GM10248 (cell line): ENCODE results near the gene PLK5.
"Not testable (repeated sequence)": the region's sequence is repeated elsewhere in the genome, so short reads cannot be mapped to it uniquely, and the experiment has no call there.

ENCODE experiments used
- CTCF ChIA-PET: fragments of 300-600 bp; sonication (Branson Sonifier 250); formaldehyde crosslinking; extraction: SDS; loops from one replicate; lab custom pipeline; 2021; ENCODE audit warnings: antibody characterized with exemption; lab: Yijun Ruan, JAX
- POLR2A ChIA-PET: fragments of 350-650 bp; sonication (Branson Sonifier 250); formaldehyde crosslinking; extraction: SDS; loops from one replicate; lab custom pipeline; 2020; ENCODE audit warnings: antibody characterized with exemption; lab: Yijun Ruan, JAX
- DNase-seq: peaks from one replicate; pipeline ENCODE4 v3.0.0; 2012; ENCODE audit errors: extremely low spot score
- CTCF ChIP-seq: IDR thresholded peaks from 2 replicates; pipeline ENCODE4 v1.5.1; 2012; ENCODE audit warnings: mild to moderate bottlenecking, low read depth; ENCODE audit errors: extremely low read depth, missing control alignments, control extremely low read depth

The PLK5 gene

DNA sequence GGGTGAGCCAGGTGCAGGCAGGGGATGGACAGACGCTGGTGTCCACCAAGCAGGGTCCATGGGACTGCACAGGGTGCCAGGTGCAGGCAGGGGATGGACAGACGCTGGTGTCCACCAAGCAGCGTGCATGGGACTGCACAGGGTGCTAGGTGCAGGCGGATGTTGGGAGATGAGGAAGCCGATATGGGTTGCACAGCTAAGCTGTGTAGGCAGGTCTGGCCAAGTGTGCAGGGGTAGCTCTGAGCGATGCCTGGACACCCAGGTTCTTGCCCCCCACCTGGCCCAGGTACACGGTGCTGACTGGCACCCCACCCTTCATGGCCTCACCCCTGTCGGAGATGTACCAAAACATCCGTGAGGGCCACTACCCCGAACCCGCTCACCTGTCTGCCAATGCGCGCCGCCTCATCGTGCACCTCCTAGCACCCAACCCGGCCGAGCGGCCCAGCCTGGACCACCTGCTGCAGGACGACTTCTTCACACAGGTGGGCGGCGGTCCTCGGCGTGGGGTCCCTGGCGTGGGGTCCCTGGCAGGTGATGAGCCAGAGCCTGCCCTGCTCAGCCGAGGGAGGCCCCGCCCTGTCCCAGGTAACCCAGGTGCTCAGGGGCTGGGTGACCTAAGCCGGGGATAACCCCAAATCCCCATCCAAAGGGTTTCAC is 3.9 kb downstream of the PLK5 start:
- DNase-seq = no peak
- ChIA-PET CTCF (interaction anchor here (0.5 to 1.1 kb wide), 2 partner anchors 18 to 156 kb away, joined by 3 to 4 read pairs; no protein-coding TSS in a partner anchor), POLR2A (interaction anchor here (0.6 kb wide), 1 partner anchor 8 kb away, joined by 3 read pairs; no protein-coding TSS in a partner anchor)
- TF ChIP-seq CTCF = no peak

DNA sequence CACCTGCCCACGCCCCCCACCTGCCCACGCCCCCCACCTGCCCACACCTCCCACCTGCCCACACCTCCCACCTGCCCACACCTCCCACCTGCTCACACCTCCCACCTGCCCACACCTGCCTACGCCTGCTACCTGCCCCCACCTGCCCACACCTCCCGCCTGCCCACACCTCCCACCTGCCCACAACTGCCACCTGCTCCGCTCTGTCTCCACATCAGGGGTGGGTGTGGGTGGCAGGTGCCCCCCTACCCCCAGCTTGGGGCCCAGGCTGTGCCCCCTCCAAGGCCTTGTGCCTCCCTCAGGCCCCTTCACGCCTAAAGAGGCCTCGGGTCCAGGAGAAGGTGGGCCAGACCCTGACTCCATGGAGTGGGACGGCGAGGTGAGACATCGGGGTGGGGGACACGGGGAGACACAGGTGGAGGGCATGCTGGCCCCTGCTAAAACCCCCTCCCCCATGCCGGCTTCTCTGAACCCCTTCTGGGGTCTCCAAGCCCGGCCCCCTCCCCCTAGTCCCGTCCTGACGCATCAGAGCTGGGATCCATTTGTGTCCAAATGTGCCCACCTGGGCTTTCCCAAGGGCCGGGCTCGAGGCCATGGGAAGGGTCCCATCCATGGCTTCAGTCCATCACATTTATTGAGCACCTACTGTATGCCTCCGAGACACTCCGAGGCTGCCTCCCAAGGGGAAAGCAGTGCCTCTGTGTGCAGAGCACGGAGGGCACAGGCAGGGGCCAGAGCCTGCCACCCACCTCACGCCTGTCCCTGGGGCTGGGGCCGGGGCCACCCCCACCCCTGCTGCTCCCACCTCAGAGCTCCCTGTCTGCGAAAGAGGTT is 4.9 kb downstream of the PLK5 start:
- POLR2A ChIA-PET = no interaction called here
- CTCF ChIA-PET = no interaction called here
- no peak for TF ChIP-seq CTCF
- no peak for DNase-seq

DNA sequence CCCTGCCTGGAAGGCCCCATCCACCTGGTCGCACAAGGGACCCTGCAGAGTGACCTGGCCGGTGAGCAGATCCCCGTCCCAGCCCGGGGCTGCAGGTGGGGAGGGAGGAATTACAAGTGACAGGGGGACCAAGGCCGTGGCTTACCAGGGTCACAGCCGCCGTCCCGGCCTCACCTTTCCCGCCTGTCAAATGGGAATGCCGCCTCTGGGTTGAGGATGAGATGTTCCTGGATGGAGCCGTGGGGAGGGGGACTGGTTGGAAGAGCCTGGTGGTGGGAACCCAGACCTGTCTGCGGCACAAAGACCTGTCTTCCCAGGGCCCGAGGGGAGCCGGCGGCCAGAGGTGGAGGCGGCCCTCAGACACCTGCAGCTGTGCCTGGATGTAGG is 5.5 kb downstream of the PLK5 start:
- TF ChIP-seq CTCF = no peak
- ChIA-PET CTCF (no interaction called here), POLR2A (no interaction called here)
- DNase-seq = no peak

DNA sequence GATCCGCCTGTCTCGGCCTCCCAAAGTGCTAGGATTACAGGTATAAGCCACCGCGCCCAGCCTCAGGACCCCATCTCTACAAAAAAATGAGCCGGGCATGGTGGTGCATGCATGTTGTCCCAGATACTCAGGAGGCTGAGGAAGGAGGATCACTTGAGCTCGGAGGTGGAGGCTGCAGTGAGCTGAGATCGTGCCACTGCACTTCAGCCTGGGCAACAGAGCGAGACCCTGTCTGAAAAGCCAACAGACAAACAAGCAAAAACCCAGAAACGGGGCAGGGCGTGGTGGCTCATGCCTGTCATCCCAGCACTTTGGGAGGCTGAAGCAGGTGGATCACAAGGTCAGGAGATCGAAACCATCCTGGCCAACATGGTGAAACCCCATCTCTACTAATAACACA is 7.0 kb downstream of the PLK5 start:
- DNase-seq, POLR2A ChIA-PET: not testable (repeated sequence)
- CTCF ChIA-PET = interaction anchor here (0.9 kb wide), 1 partner anchor 15 kb away, joined by 3 read pairs; no protein-coding TSS in a partner anchor

DNA sequence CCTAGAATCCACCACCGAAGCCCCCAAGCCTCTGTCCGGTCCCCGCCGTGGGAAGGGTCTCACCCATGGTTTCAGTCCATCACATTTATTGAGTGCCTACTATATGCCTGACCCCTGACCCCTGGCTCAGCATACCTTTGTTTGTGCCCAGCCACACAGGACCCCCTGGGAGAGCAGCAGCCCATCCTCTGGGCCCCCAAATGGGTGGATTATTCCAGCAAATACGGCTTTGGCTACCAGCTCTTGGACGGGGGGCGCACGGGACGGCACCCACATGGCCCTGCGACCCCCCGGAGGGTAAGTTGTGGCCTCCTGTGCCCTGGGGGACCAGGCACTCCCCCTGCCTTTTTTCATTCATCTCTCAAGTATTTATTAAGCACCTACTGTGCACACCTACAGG is 7.7 kb downstream of the PLK5 start:
- CTCF ChIA-PET = interaction anchor here (0.9 kb wide), 1 partner anchor 14 kb away, joined by 3 read pairs; no protein-coding TSS in a partner anchor
- no peak for DNase-seq
- no peak for TF ChIP-seq CTCF
- POLR2A ChIA-PET = no interaction called here

- ChIA-PET CTCF (no interaction called here), POLR2A (no interaction called here)
- no peak for TF ChIP-seq CTCF
- no peak for DNase-seq
Observed at GRCh38 chr19:1532003-1532402, 8.1 kb downstream of the PLK5 start.
